Globus pallidus (tissue), 1 donor: ENCODE results near the gene GABRP.
"Not testable (repeated sequence)": the region's sequence is repeated elsewhere in the genome, so short reads cannot be mapped to it uniquely, and the experiment has no call there.

Source experiments
- DNase-seq: peaks from one replicate; pipeline ENCODE4 v3.0.0-alpha.2; 2015; ENCODE audit warnings: low spot score

Gene GABRP

GRCh38 chr5:170783498-170784247 is at the start of gene GABRP:
TSS of gene GABRP (plus strand) at chr5:170783725. CDS start at chr5:170788616, 4,891 bp downstream.
- no peak for DNase-seq

- no peak for DNase-seq
Measured at GRCh38 chr5:170736966-170737365, 46.6 kb upstream of the GABRP start.

- no peak for DNase-seq
Measured at GRCh38 chr5:170737591-170737990, 45.9 kb upstream of the GABRP start.

- no peak for DNase-seq
Measured at GRCh38 chr5:170738840-170739239, 44.7 kb upstream of the GABRP start.

GRCh38 chr5:170739446-170739845 is 44.1 kb upstream of the GABRP start:
- DNase-seq, result no peak

- DNase-seq, result no peak
Measured at GRCh38 chr5:170740551-170741205, 42.8 kb upstream of the GABRP start.

- DNase-seq, result no peak
Measured at GRCh38 chr5:170741801-170742200, 41.7 kb upstream of the GABRP start.

- DNase-seq, result no peak
Measured at GRCh38 chr5:170743876-170744212, 39.7 kb upstream of the GABRP start.

GRCh38 chr5:170745481-170746071 is 37.9 kb upstream of the GABRP start:
- no peak for DNase-seq

- DNase-seq, result no peak
Measured at GRCh38 chr5:170746075-170746960, 37.2 kb upstream of the GABRP start.

GRCh38 chr5:170746961-170747340 is 36.6 kb upstream of the GABRP start:
- no peak for DNase-seq

- DNase-seq, result no peak
Measured at GRCh38 chr5:170747357-170747756, 36.2 kb upstream of the GABRP start.

GRCh38 chr5:170747851-170748250 is 35.7 kb upstream of the GABRP start:
- DNase-seq, result no peak

- DNase-seq, result no peak
Measured at GRCh38 chr5:170748951-170749471, 34.5 kb upstream of the GABRP start.

- no peak for DNase-seq
Measured at GRCh38 chr5:170749911-170750431, 33.6 kb upstream of the GABRP start.

GRCh38 chr5:170750791-170751190 is 32.7 kb upstream of the GABRP start:
- DNase-seq, result no peak

- DNase-seq, result no peak
Measured at GRCh38 chr5:170751631-170752030, 31.9 kb upstream of the GABRP start.

- DNase-seq, result no peak
Measured at GRCh38 chr5:170752257-170753215, 31.0 kb upstream of the GABRP start.

- no peak for DNase-seq
Measured at GRCh38 chr5:170753311-170753710, 30.2 kb upstream of the GABRP start.

GRCh38 chr5:170754508-170754907 is 29.0 kb upstream of the GABRP start:
- not testable (repeated sequence) for DNase-seq
